Measurements from ENCODE around the gene RAP1GAP. TPM values are rescaled to one million over a fixed set of nuclear protein-coding genes. Genes with fewer than 3 reads are reported as not detected.
A peak's percentile ranks its signal among the peaks of the same experiment; 100 is the strongest.

The RAP1GAP gene
- total and polyA plus RNA-seq, 2 of the 13 experiments (the other 11 are each of a cell fraction or from before 2014, with no cell fraction given), result 11.9 to 37.5 TPM

DNA sequence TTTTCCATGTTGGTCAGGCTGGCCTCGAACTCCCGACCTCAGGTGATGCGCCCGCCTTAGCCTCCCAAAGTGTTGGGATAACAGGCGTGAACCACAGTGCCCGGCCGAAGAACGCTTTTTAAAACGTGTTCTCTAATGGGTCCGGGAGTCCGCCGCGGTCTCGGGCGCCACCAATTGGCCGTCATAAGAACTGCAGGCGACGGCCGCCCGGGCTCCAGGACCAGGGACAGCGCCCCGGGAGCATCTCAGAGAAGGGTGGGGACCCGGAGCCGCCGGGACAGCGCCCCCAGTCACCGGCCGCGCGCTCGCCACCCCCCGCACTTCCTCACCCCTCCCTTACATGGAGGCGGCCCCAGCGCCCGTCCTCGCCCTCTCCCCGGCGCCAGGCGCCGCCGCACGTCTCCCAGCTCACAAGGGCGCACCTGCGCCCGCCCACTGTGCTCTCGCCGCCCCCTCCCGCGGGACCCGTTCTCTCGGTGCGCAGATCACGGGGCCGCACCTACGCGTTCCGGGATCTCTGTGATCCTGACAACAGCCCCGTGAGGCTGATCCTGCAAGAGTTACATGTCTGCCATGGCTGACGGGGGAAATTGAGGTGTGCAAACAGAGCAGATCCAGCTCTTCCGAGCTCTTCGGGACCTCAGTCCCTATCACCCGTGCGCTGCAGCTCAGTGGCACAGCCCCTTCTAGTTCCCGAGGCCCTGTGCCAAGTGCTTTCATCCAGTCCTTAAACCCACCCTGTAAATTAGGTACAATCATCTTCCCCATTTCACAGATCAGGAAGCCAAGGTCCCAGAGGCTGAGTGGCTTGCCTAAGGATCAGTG is 9.8 kb downstream of the RAP1GAP start (continued):
- TF ChIP-seq, protein P1, sequence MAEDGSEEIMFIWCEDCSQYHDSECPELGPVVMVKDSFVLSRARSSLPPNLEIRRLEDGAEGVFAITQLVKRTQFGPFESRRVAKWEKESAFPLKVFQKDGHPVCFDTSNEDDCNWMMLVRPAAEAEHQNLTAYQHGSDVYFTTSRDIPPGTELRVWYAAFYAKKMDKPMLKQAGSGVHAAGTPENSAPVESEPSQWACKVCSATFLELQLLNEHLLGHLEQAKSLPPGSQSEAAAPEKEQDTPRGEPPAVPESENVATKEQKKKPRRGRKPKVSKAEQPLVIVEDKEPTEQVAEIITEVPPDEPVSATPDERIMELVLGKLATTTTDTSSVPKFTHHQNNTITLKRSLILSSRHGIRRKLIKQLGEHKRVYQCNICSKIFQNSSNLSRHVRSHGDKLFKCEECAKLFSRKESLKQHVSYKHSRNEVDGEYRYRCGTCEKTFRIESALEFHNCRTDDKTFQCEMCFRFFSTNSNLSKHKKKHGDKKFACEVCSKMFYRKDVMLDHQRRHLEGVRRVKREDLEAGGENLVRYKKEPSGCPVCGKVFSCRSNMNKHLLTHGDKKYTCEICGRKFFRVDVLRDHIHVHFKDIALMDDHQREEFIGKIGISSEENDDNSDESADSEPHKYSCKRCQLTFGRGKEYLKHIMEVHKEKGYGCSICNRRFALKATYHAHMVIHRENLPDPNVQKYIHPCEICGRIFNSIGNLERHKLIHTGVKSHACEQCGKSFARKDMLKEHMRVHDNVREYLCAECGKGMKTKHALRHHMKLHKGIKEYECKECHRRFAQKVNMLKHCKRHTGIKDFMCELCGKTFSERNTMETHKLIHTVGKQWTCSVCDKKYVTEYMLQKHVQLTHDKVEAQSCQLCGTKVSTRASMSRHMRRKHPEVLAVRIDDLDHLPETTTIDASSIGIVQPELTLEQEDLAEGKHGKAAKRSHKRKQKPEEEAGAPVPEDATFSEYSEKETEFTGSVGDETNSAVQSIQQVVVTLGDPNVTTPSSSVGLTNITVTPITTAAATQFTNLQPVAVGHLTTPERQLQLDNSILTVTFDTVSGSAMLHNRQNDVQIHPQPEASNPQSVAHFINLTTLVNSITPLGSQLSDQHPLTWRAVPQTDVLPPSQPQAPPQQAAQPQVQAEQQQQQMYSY (CRISPR knock-in tag; IDR thresholded peaks at IDR 0.05), result peak; percentile 80
- TF ChIP-seq ATM (IDR thresholded peaks at IDR 0.05; ENCODE audit: borderline replicate concordance) (no peak), CBX5 (CRISPR knock-in tag; IDR thresholded peaks at IDR 0.05; ENCODE audit: borderline replicate concordance) (peak; percentile 89), HNF4G (IDR thresholded peaks at IDR 0.05; ENCODE audit: borderline replicate concordance, low read depth, low read length) (no peak), HNF4G (CRISPR knock-in tag; IDR thresholded peaks at IDR 0.05; ENCODE audit: borderline replicate concordance, low read depth) (no peak), ZBTB38 (CRISPR knock-in tag; IDR thresholded peaks at IDR 0.05) (peak; percentile 93), HMG20A (CRISPR knock-in tag; IDR thresholded peaks at IDR 0.05; ENCODE audit: borderline replicate concordance) (0 out of 2 replicates have a peak, but pooled peaks have one; percentile 23), ZNF615 (CRISPR knock-in tag; IDR thresholded peaks at IDR 0.05; ENCODE audit: borderline replicate concordance) (peak; percentile 92; the same call in 1 of the 2 replicates), FOXK1 (CRISPR knock-in tag; IDR thresholded peaks at IDR 0.05; ENCODE audit: borderline replicate concordance, low read depth) (peak; percentile 75; the same call in 1 of the 2 replicates), CBX1 (IDR thresholded peaks at IDR 0.05; ENCODE audit: low read depth) (no peak), RAD21 (CRISPR knock-in tag; IDR thresholded peaks at IDR 0.05) (peak; percentile 95)
- TF ChIP-seq, protein P2, sequence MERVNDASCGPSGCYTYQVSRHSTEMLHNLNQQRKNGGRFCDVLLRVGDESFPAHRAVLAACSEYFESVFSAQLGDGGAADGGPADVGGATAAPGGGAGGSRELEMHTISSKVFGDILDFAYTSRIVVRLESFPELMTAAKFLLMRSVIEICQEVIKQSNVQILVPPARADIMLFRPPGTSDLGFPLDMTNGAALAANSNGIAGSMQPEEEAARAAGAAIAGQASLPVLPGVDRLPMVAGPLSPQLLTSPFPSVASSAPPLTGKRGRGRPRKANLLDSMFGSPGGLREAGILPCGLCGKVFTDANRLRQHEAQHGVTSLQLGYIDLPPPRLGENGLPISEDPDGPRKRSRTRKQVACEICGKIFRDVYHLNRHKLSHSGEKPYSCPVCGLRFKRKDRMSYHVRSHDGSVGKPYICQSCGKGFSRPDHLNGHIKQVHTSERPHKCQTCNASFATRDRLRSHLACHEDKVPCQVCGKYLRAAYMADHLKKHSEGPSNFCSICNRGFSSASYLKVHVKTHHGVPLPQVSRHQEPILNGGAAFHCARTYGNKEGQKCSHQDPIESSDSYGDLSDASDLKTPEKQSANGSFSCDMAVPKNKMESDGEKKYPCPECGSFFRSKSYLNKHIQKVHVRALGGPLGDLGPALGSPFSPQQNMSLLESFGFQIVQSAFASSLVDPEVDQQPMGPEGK (CRISPR knock-in tag; IDR thresholded peaks at IDR 0.05), result peak; percentile 95
- TF ChIP-seq, protein P3, sequence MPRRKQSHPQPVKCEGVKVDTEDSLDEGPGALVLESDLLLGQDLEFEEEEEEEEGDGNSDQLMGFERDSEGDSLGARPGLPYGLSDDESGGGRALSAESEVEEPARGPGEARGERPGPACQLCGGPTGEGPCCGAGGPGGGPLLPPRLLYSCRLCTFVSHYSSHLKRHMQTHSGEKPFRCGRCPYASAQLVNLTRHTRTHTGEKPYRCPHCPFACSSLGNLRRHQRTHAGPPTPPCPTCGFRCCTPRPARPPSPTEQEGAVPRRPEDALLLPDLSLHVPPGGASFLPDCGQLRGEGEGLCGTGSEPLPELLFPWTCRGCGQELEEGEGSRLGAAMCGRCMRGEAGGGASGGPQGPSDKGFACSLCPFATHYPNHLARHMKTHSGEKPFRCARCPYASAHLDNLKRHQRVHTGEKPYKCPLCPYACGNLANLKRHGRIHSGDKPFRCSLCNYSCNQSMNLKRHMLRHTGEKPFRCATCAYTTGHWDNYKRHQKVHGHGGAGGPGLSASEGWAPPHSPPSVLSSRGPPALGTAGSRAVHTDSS (CRISPR knock-in tag; conservative IDR thresholded peaks at IDR 0.05), result no peak
- TF ChIP-seq, protein P4, sequence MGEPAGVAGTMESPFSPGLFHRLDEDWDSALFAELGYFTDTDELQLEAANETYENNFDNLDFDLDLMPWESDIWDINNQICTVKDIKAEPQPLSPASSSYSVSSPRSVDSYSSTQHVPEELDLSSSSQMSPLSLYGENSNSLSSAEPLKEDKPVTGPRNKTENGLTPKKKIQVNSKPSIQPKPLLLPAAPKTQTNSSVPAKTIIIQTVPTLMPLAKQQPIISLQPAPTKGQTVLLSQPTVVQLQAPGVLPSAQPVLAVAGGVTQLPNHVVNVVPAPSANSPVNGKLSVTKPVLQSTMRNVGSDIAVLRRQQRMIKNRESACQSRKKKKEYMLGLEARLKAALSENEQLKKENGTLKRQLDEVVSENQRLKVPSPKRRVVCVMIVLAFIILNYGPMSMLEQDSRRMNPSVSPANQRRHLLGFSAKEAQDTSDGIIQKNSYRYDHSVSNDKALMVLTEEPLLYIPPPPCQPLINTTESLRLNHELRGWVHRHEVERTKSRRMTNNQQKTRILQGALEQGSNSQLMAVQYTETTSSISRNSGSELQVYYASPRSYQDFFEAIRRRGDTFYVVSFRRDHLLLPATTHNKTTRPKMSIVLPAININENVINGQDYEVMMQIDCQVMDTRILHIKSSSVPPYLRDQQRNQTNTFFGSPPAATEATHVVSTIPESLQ (CRISPR knock-in tag; conservative IDR thresholded peaks at IDR 0.05), result peak; percentile 99
- TF ChIP-seq, protein P5, sequence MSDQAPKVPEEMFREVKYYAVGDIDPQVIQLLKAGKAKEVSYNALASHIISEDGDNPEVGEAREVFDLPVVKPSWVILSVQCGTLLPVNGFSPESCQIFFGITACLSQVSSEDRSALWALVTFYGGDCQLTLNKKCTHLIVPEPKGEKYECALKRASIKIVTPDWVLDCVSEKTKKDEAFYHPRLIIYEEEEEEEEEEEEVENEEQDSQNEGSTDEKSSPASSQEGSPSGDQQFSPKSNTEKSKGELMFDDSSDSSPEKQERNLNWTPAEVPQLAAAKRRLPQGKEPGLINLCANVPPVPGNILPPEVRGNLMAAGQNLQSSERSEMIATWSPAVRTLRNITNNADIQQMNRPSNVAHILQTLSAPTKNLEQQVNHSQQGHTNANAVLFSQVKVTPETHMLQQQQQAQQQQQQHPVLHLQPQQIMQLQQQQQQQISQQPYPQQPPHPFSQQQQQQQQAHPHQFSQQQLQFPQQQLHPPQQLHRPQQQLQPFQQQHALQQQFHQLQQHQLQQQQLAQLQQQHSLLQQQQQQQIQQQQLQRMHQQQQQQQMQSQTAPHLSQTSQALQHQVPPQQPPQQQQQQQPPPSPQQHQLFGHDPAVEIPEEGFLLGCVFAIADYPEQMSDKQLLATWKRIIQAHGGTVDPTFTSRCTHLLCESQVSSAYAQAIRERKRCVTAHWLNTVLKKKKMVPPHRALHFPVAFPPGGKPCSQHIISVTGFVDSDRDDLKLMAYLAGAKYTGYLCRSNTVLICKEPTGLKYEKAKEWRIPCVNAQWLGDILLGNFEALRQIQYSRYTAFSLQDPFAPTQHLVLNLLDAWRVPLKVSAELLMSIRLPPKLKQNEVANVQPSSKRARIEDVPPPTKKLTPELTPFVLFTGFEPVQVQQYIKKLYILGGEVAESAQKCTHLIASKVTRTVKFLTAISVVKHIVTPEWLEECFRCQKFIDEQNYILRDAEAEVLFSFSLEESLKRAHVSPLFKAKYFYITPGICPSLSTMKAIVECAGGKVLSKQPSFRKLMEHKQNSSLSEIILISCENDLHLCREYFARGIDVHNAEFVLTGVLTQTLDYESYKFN (CRISPR knock-in tag; conservative IDR thresholded peaks at IDR 0.05), result peak; percentile 42; the same call in 1 of the 2 replicates

Measured in HepG2 (cell line).